Measurements from ENCODE around the gene IGF2BP1.

IGF2BP1 gene

DNA sequence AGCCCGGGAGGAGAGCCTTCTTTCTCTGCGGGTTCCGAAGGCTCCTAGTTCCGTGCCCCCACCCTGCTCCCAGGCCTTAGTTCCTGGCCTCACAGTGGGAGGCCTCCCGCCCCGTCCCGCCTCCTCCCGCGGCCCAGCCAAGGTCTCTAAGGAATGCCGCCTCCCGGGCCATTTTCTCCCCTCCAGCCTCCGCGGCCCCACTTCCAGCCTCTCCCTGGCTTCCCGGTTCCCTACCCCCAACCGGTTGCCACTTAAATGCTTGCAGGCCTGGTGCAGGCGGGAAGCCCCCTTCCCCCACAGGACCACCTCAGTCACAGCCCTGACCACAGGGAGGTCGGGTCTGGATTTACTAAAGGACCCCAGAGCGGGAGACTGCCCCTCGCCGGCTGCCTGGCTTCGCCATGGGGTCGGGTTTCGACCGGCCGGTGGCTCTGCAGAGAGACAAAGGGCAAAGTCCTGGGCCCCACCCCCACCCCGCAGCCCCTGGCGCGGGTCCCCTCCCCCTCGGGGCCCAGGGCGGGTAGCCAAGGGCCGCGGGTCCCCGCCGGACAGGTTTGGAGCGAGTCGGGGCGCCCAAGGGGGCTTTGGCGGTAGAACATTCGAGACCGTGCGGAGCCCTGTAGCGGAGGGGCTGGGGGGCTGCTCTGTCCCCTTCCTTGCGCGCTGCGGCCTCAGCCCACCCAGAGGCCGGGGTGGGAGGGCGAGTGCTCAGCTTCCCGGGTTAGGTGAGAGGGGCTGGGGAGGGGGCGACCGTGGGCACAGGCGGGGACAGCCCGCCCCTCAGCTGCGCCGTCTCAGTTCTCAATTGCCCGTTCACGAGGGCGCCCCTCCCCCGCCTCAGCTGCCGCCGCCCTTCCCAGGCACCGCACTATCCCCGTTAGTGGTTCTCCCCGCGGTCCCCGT, 16.4 kb downstream of the IGF2BP1 start:
- peak overlapping the region; percentile 9; the same call in 1 of the 2 replicates for H3K4me3 ChIP-seq (replicated peaks; ENCODE audit: low read depth, low read length)
- DNase-seq (ENCODE audit: extremely low read depth, low read depth) = no peak
- TF ChIP-seq, protein P1, sequence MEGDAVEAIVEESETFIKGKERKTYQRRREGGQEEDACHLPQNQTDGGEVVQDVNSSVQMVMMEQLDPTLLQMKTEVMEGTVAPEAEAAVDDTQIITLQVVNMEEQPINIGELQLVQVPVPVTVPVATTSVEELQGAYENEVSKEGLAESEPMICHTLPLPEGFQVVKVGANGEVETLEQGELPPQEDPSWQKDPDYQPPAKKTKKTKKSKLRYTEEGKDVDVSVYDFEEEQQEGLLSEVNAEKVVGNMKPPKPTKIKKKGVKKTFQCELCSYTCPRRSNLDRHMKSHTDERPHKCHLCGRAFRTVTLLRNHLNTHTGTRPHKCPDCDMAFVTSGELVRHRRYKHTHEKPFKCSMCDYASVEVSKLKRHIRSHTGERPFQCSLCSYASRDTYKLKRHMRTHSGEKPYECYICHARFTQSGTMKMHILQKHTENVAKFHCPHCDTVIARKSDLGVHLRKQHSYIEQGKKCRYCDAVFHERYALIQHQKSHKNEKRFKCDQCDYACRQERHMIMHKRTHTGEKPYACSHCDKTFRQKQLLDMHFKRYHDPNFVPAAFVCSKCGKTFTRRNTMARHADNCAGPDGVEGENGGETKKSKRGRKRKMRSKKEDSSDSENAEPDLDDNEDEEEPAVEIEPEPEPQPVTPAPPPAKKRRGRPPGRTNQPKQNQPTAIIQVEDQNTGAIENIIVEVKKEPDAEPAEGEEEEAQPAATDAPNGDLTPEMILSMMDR (IDR thresholded peaks at IDR 0.05; ENCODE audit: low read depth, low read length, missing control alignments) = no peak

DNA sequence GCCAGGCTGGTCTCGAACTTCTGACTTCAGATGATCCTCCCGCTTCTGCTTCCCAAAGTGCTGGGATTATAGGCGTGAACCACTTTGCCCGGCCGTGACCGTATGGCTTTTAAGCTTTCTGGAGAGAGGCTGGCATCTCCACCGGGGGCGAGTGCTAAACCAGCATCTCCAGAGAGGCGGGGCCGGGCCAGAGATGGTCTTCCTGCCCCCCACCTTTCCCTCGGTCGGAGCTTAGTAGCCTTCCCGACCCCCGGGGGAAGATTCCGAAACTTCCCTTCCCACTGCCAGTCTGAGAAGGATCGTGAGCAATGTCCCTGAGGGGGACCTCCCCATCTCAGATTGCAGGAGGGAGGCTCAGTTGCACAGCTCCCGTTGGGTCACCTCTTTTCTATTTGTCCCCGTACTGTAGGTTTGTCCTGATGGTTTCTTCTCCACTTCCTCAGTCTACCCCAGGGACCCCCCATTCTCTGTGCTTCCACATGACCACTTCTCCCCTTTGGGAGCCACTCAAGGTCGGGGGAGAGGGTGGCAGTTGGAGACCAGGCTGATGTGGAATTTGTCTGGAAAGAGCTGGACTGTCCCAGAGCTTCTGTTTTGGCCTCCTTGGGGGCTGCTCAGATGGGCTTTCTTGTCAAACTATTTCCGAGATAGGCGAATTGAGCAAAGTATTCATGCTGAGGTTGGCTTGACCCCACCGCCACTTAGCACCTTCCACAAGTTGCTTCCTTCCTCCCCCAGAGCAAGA, 18.2 kb downstream of the IGF2BP1 start:
- DNase-seq (ENCODE audit: extremely low read depth, low read depth) = no peak
- TF ChIP-seq, protein P1 (IDR thresholded peaks at IDR 0.05; ENCODE audit: low read depth, low read length, missing control alignments) = no peak
- H3K4me3 ChIP-seq (replicated peaks; ENCODE audit: low read depth, low read length) = no peak overlapping the region

DNA sequence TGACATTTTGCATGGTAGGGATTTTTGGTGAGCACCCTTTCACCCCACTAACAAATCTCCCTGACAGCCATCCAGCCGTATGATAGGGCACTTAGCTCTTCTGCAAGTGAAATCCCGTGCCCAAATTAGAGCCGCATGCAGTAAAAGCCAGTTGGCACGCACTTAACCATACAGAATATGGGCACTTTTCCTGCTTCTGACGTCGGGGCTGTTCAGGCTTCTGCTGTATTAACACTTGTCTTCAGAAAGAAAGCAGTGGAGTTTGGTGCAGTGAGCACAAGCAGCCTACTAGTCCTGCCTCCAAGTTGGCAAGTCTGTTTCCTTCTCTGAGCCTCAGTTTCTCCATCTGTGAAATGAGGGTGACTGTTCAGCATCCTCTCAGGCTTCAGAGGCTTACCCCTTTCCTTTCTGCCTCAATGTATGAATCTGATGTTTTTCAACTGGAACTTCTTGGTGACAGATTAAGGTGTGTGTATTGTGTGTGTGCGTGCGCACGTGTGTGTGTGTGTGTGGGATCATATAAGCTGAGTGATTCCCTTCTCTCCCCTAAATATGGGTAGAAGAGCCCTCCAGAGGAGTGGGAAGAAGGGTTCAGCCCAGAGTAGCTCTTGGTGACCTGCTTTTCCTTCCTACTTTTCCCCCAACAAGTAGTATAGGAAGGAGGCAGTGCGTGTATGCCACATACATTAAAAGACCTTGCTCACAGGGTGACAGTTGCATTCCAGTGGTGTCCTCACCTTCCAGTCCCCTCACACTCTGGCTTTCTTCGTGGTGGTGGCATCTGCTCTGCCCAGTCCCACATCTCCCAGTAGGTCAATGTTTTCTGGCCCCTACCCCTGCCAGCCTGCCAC, 19.0 kb downstream of the IGF2BP1 start:
- no peak for DNase-seq (ENCODE audit: extremely low read depth, low read depth)
- no peak overlapping the region for H3K4me3 ChIP-seq (replicated peaks; ENCODE audit: low read depth, low read length)
- TF ChIP-seq, protein P1 (IDR thresholded peaks at IDR 0.05; ENCODE audit: low read depth, low read length, missing control alignments) = no peak

DNA sequence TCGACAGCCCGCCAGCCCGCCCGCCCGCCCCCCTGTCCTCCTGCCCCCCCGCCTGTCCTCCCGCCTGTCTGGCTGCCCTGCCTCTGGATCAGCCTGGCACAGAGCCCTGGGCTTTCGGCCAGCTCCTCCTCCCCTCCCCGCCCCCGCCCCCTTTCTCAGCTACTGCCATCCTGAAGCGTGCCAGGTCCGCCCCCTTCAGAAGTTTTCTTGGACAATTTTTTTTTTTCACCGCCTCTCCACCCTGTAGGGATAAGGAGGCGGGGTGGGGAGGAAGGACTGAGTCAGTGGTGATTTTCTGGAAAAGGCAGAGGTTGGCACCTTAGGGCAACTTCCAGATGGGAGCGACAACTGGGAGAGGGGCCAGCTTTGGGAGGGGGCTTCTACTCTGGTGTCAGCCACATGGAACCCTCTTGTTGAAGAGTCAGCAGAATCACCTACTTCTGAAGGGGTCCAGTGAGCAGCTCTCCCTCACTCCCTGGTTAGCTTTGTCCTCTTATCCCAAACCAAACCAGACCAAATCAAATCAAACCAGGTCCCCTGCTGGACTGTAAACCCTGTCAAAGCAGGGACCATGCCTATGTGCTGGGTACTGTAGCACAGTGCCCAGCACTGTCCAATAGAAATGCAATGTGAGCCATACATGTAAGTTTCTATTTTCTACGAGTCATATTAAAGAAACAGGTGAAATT, 19.7 kb downstream of the IGF2BP1 start:
- no peak for DNase-seq (ENCODE audit: extremely low read depth, low read depth)
- H3K4me3 ChIP-seq (replicated peaks; ENCODE audit: low read depth, low read length) = no peak overlapping the region
- TF ChIP-seq, protein P1 (IDR thresholded peaks at IDR 0.05; ENCODE audit: low read depth, low read length, missing control alignments) = no peak

DNA sequence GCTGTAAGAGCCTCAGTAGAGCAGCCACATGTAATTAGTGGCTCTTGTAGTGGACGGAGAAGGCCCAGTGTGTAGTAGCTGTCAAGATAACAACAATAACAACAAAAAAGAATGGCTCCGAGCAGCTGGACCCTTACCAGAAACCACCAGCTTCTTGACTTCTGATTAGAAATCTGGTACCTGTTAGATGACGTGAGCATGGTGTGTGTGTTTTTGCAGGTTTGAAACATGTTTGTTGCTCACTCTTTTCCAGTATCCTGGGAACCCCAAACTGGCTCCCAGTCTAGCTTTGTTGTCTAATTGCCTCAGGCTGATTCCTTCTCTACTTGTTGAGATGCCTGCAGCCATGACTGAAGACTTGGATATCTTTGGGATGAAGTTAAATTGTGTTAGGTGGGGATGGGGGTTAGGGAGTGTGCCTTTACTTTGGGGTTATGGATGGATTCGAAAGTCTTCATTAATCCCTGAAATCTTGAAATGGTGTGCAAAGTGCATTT, 21.0 kb downstream of the IGF2BP1 start:
- TF ChIP-seq, protein P1 (IDR thresholded peaks at IDR 0.05; ENCODE audit: low read depth, low read length, missing control alignments) = no peak
- DNase-seq (ENCODE audit: extremely low read depth, low read depth) = no peak
- no peak overlapping the region for H3K4me3 ChIP-seq (replicated peaks; ENCODE audit: low read depth, low read length)

DNA sequence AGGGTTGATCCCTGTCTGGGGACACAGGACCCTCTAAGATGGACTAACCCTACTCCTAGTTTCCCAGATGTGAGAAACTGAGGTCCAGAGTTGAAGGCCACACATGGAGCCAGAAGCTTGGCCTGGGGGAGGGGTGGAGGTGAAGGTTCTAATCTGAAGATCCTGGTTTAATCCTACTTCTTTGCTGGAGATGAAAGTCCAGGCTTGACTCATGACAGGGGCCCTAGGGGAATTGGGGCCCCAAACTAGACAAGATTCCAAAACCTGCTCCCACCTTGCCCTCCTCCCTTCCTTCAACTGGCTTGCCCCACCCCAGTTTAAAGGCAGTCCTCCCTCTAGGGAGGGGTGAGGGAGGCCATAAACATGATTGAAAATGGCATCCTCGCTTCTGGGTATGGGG, 21.6 kb downstream of the IGF2BP1 start:
- no peak overlapping the region for H3K4me3 ChIP-seq (replicated peaks; ENCODE audit: low read depth, low read length)
- TF ChIP-seq, protein P1 (IDR thresholded peaks at IDR 0.05; ENCODE audit: low read depth, low read length, missing control alignments) = no peak
- no peak for DNase-seq (ENCODE audit: extremely low read depth, low read depth)
